OCI-LY3 (cell line): ENCODE results near the gene PPM1A.

ENCODE experiments used
- CTCF ChIP-seq: fragments of 200-600, 300-600 bp; sonication (generic); IDR thresholded peaks from 2 replicates; pipeline ENCODE4 v1.5.1; 2014; ENCODE audit warnings: antibody characterized with exemption, low read length, low read depth
- EZH2phosphoT487 ChIP-seq: fragments of 200-600 bp; shearing (Covaris generic); IDR thresholded peaks from 2 replicates; pipeline ENCODE4 v1.6.1; 2018; ENCODE audit warnings: antibody characterized with exemption, mixed run types, low read depth

- no peak for TF ChIP-seq CTCF
- TF ChIP-seq EZH2phosphoT487 = no peak
These were observed 64.1 kb downstream of the PPM1A start for GRCh38 chr14:60313093-60313492.
